NCI-H2227 treated with DMSO at 0.1 percent for 48 hours (cell line): ENCODE results near the gene CABLES1.

Experiments
- DNase-seq: peaks from one replicate; lab custom pipeline; 2025; lab: John Stamatoyannopoulos, UW

Gene CABLES1

DNA sequence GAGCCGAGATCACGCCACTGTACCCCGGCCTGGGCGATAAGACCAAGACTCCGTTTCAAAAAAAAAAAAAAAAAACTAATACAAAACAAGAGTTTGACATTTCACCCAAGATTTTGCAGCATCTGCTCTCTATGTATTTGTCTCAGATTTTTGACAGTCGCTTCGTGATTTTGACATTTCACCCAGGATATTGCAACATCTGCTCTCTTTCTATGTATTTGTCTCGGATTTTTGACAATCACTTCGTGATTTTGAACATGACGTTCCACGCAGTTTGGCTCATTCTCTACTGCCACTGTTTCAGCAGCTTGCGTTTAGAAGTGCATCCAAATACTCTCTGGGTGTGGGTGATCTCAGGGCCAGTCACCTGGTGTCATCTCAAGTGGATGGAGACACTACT, 108.5 kb downstream of the CABLES1 start:
- DNase-seq: no peak

DNA sequence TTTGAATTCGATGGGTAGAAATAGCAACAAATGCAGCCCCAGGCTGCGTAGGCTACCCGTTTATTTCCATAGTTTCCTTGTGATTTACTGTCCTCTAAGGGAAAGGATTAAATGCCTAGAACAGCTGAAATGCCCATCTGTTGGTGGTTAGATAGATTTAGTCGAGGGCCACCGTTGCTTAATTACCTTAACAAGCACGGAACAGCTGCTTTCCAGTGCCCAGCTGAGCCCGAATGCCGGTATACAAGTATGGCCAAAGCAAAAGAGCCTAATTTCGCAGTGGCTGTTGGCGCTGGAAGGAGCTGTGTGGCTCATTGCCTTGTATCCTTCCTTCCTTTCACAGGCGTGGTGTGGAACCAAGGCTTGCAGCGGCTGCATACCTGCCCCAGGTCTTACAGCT, 109.1 kb downstream of the CABLES1 start:
- DNase-seq: peak; percentile 36

DNA sequence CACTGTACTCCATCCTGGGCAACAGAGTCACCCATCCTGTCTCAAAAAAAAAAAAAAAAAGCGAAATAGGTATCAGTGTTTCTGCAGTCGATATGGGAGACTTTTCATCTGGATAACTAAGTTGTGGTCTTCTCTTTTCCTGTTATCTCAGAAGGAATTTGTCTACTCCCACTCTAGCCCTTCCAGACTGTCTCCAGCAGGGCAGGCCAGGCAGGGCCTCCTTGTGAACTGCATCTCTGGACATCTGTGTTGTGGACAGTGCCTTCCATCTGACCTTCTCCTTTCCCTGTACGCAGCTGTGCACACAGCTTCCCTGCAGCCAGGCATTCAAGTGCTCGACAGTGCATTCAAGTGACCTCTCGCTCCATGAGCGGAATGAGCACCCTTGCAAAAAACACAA, 110.2 kb downstream of the CABLES1 start:
- no peak for DNase-seq

DNA sequence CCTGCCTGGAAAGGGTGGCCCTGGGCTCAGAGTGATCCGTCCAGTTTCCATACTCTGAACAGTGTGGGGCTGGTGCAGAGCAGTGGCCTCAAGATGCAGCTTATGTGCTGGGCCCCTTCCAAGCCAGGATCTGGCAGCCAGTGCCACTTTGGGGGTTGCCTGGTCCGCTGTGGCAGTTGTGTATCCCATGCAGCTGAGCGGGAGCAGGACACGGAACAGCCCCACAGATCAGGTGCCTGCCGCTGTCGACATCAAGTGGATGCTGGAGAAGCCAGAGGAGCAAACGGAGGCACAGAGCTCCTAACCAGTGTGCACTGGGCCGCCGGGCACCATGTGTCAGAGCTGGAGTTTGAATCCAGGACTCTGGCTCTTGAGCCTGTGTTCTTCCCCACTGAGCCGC, 112.0 kb downstream of the CABLES1 start:
- DNase-seq: no peak

DNA sequence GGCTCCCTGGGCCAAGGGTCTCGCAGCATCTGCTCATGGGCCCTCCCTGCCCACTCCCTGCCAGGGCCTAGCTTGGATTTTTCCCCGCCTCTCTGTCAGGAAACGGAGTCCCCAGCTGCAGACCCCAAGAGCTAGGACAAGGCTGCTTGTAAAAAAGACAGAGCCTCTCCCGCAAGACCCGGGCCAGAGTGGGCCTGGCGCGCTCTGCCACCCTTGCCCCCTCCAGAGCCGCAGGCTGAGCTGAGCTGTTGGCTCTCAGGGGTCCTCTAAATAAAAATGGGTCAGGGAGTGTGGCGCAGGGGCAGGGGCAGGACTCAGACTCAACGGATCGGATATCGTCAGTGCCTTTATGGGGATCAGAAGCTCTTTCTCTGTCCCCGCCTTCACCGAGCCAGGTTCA, 112.6 kb downstream of the CABLES1 start:
- no peak for DNase-seq

DNA sequence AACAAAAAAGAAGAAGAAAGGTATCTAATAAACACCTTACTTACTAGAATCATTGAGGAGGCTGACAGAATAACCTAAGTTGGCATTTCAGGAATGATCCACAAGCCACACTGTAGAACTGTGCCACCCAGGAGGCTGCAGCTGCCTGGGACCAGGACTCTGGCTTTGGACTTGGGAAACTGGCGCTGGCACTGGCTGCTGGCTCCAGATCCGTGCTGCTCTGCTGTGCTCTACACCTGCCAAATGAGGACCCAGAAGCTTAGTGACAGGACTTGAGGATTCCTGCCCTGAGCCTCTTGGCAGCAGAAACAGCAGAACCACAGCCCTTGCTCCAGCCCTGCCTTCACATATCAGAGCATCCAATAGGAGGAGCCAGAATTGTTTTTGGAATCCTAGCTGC, 113.5 kb downstream of the CABLES1 start:
- no peak for DNase-seq

DNA sequence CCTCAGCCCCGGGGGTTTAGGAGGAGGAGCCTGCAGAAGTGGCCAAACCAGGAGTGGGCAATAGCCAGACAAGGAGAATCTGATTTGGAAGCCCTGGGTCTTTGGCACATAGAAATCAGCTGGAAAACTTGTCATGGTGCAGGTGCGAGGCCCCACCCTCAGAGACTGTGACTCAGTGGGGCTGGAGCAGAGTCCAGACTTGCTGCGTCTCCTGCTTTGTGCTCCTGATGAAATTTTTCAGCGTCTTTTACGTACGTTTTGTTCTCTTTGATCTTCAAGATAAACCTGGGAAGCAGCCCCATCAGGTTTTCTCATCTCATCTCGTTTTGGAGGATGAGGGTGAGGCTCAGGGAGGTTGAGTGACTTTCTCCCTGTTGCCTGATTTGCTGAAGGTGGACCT, 114.1 kb downstream of the CABLES1 start:
- no peak for DNase-seq

DNA sequence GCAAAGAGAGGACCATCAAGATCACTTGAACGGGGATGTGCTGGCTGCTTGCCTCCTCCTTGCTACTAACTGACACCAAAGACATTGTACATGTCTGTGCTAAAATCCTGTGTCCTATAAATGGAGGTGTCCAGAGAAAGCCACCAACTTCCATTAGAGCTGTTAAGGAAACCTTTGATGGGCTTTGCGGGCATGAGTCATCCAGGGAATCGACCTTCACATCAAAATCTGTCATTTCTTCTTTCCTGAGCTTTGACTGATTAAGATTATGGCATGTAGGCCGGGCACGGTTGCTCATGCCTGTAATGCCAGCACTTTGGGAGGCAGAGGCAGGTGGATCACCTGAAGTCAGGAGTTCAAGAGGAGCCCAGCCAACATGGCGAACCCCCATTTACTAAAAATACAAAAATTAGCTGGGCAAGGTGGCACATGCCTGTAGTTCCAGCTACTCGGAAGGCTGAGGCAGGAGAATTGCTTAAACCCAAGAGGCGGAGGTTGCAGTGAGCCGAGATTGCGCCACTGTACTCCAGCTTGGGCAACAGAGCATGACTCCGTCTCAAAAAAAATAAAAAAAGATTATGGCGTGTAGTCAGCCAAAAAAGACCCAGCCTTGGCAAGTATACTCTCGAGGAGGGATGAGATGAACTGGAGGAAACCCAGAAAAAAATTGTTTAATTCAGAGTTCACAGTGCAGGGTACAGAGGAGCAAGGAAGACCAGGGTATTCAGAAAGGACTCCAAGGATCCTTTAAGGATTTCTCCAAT, 115.8 kb downstream of the CABLES1 start:
- no peak for DNase-seq

DNA sequence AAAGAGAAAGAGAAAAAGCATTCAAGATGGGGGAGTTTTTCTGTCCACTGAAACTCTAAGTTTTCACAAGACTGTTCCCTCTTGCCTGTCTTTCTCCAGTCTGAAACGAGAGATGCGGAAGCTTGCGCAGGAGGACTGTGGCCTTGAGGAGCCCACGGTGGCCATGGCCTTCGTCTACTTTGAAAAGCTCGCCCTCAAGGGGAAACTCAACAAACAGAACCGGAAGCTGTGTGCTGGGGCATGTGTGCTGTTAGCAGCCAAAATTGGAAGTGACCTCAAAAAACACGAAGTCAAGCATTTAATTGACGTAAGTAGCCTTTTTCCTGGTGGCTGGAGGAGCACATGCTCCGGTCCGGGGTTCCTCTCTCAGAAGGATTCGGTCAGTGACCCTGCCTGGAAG, 118.3 kb downstream of the CABLES1 start:
- no peak for DNase-seq

DNA sequence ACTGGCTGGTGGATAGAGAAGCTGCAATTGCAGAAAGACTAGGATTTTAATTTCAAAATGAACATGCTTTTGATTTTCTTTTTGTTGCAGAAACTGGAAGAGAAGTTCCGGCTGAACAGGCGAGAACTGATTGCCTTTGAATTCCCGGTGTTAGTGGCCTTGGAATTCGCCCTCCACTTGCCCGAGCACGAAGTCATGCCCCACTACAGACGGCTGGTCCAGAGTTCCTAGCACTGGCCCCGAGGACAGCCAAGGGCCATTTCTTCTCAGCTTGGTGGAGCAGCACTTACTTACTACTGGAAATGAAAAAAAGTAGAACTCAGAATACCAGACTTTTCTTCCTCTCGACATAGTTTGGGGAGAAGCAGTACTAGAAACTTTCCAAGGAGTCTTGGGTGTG, 121.9 kb downstream of the CABLES1 start:
- DNase-seq: no peak

DNA sequence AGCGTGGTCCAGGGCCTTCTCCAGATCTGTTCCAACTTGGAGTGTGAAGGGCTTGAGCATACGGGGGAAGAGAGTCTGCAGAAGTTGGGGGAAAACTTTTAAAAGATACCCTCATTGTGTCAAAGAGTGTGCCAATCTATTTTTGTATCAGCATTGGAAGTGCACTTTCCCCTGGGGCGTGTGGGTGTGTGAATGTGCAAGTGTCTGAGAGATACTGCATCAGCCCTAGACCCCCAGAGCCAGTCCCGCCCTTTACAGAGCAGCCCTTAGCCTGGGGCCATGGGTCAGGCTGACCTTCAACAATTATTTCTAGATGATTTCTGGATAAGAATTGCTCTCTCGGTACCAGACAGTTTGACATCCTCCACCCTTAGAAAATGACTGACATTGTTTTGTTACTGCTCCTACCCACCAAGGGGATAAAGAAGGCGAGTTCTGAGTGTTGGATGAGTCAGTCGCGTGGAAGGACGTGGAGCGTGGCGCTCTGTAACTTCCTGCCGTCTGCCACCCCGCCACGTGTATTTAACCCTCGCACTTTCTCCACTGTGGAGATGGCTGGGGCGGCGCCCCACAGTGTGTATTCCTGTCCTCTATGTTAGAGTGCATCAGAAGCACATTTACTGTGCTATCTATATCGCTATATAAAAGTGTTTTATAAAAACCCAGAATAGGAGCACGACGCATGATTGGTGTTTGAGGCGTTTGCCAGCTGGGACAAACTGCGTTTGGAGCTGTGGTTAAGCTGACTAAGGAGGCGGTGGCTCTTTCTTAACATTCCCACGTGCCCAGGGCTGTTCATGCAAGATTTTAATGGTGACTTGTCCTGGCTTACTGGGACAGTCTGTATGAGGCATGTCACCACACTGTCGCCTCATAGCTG, 122.6 kb downstream of the CABLES1 start:
- no peak for DNase-seq

DNA sequence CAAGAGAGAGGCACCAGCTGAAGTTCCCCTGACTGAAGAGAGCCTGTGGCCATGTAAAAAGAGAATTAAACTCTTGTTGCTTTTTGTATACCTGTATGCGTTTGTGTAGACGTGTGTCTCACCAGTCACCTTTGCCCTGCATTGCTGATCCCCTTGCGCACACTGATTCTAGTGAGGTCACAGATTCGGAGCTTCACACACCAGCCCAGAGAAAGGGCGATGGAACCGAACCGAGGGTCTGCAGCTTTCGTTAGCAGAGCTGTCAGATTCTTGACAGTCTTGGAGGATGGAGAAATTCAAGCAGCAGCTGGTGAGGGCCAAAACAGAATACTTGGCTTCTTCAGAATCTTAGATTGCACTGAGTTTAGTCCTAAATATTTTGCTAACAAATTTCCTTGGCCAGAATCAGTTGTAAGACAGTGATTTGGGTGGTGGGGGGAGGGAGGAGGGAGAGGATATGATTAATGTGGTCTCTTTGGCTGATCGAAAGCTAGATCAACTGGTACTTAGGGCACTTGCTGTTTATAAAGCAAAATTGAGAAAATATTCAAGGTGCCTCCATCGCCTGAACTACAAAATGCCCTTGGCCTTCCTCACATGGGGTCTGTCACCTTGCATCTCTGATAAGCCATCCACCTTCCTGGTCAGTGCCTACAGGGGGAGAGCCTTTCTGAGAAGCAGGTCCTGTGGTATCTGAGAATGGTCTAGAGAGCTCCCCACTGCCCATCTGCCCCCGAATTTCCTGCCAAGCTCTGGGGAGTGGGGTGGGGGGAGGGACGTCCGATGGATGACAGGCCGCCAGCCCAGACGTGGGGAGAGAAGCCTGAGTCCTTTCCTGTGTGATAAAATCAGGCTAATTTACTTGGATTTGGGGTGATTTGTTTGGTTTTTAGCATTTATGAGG, 123.5 kb downstream of the CABLES1 start:
- DNase-seq: no peak

DNA sequence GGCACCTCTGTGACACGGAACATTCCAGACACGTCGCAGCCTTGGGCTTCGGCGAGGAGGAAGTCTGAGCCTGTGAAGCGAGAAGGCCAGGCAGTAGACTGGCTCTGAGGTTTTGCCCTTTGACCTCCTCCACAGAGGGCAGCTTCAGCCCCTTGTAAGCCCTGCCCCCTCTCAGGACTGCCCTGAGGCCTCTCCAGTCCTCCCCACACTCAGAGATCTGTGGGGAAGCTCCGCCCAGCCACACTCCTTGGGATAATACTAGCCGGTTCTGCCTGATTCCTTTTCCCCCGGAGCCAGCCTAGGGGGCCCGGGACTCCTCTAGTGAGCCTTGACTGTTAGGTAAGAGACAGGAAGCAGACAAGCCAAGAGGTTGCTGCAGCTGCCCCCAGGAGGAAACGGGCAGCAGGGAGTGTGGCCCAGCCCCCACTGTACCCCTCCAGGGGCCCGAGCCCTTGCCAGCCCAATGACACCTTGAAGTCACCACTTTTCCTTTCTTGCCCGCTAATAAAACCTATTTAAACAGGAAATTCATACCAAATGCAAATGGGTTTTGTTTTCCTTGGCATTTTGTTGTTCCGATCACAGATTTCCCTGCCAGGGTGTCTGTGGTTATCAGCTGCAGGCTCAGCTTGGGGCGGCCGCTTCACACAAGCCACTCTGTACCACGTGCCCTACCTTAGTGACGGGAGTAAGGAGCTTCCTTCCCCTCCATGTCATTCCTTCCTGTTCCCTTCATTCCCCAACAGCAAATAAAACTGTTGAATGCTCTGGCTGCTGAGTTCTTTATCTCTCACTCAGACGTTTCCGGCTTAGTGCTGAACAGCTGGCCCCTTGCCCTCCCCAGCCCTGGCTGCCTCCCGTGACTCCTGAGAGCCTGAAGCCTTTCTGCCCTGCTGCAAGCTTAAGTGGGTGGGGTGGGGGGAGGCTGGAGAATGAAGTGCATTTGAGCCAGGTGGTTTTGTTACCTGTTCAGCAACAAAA, 124.7 kb downstream of the CABLES1 start:
- peak; percentile 32 for DNase-seq

DNA sequence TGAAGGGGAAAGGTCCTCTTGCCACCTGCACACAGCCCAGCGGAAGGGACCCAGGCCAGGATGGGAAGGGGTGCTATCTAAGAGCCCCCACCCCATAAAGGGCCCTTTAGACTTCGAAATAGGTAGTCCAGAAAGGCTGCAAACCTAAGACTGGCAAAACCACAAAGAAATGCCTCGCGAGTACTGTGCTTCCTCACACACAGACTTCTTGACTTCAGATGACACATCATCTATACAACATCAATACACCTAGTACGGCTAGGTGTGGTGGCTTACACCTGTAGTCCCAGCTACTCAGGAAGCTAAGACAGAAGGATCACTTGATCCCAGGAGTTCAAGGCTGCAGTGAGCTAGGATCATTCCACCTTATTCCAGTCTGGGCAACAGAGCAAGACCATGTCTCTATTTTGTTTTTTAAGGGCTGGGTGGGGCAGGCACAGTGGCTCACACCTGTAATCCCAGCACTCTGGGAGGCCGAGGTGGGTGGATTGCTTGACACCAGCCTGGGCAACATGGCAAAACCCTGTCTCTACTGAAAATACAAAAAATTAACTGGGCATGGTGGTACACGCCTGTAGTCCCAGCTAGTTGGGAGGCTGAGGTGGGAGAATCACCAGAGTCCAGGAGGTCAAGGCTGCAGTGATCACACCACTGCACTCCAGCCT, 125.8 kb downstream of the CABLES1 start:
- no peak for DNase-seq

DNA sequence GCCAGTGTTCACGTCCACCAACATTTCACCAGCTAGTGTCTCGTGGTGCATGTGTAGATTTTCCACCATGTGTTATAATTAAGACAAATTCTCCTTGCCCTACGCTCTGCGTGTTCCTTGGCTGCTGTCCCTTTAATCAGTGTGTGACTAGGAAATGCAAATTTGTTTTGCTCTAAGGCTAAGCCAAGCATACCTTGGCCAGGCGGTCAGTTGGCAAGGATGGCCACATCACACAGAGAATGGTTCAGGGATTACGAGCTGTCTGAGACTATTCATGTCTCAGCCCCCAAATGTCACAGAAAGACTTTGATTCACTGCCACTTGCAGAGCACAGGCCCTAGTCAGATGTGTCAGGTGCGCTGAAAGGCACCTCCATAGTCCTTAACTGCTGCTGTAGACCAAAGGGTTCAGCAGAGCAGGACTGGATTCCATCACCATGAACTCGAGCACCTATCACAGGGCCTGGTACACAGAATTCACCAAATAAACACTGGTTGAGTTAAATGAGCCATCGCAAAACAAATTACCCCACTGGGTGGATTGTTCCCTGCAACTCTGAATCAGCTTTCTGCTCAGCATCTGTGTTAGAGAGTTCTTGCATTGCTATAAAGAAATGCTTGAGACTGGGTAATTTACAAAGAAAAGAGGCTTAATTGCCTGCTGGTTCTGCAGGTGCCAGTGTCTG, 128.4 kb downstream of the CABLES1 start:
- DNase-seq: no peak

DNA sequence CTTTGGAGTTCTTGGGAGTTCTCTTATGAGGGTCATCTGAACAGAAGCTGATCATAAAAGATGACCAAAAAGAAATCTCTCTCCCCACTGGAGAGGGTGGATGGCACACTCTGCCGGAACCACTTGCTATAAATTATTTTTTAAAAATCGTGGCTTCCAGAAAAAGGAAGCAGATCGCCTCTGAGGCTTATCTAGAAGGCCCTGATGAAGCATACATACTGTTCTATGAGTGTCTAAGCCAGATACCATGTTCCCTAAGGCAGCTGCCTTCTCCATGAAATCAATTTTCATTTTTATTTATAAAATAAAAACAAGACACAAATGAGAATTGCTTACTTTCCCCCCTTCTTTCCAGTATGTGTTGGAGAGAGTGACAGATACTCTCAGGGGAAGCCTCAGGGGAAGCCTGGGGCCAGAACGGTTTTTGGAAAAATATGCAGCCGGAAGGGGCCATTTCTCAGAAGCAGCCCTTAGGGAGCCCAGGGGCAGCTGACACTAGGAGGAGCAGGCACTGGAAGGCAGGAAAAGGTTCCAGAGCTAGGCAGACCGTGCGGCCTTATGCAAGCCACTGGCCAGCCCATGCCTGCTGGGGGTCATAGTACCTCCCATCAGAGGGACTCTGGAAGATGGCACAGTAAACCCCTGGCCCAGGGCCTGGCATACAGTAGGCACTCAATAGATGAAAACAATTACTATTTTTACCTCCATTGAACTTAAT, 130.6 kb downstream of the CABLES1 start:
- DNase-seq: no peak

DNA sequence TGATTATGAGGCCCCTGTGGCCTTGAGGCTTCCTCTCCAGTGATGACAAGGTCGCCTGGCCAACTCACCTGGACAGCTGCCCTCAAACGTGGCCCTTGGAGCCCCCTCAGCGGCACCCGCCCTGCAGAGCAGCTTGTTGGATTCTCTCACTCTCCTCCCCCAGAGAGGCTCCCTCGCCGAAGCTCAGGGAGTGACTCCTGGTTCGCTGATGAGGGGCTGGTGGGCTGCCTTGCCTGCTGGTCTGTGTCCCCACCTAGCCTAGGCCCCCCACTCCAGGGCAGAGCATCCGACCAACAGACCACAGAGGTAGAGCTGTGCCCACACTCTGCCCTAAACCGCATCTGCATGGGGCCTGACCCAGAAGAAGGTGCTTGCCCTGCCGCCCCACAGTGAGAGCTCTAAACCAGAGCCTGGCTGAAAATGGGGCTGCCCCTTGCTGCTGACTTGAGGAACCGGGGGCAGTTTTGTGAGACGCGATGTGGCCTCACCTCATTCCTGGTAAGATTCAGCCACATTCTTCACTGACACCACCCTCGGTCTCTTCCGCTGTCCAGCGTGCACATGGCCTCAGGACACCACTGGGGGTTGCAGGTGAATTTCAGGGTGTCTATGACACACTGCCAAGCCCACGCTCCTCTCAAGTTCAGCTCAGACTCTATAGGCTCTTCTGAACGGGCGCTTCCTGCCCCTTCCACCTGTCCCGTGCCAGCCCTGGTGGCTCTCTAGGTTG, 131.6 kb downstream of the CABLES1 start:
- DNase-seq: no peak

DNA sequence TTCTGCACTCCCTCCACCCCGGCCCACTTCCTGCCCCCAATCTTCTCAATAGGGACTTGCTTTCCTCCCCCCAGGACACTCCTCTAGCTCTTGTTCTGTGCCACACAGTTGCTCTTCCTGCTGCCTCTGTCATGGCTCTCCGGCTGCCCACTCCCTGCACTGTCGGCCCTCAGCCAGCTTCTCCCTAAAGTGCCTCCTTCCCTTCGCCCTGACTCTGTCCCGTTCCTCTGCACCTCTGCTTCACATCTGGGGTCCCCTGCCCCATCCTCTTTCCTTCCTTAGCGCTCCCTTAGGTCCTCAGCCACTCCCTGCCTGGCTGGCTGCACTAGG, 132.1 kb downstream of the CABLES1 start:
- no peak for DNase-seq

DNA sequence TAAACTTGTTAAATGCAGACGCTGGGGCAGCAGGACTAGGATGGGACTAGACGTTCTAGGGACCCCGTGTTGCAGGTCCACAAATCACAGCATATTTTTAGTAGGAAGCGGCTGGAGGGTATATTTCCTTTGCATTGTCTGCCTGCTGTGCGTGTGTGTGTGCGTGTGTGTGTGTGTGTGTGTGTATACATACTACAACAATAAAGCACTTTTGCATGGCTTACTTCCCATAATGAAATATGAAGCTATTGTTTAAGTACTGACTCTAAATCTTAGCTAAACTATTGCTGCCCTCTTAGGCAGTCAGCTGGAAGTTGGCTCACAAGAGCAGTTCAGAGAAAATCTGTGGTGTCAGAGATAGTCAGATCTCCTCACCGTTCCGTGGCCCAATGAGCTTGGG, 133.4 kb downstream of the CABLES1 start:
- no peak for DNase-seq
